CD1c-positive myeloid dendritic cell (primary cell): Measurements from ENCODE around the gene RNF151.
"Not testable (repeated sequence)": the region's sequence is repeated elsewhere in the genome, so short reads cannot be mapped to it uniquely, and the experiment has no call there.

ENCODE experiments used
- DNase-seq: peaks from one replicate; pipeline ENCODE4 v3.0.0-alpha.2; 2016; ENCODE audit errors: extremely low spot score

The RNF151 gene

GRCh38 chr16:1938910-1939309 is 27.7 kb upstream of the RNF151 start:
- DNase-seq, result no peak

GRCh38 chr16:1939833-1940232 is 26.8 kb upstream of the RNF151 start:
- DNase-seq, result not testable (repeated sequence)

GRCh38 chr16:1940273-1941161 is 26.1 kb upstream of the RNF151 start:
- DNase-seq, result peak; percentile 4

GRCh38 chr16:1941162-1942046 is 25.3 kb upstream of the RNF151 start:
- no peak for DNase-seq

- peak; percentile 81 for DNase-seq
These were observed 24.4 kb upstream of the RNF151 start for GRCh38 chr16:1942047-1942809.

GRCh38 chr16:1942810-1943726 is 23.6 kb upstream of the RNF151 start, which contains the start of gene MSRB1:
Gene MSRB1, minus strand, starts transcription at chr16:1943199. Its CDS starts 43 bp downstream, at chr16:1943156.
- DNase-seq, result peak; percentile 100

GRCh38 chr16:1944612-1945199 is 21.9 kb upstream of the RNF151 start:
- no peak for DNase-seq

- no peak for DNase-seq
These were observed 20.9 kb upstream of the RNF151 start for GRCh38 chr16:1945559-1946391.

GRCh38 chr16:1946495-1947368 is 19.9 kb upstream of the RNF151 start:
- no peak for DNase-seq

- no peak for DNase-seq
These were observed 19.3 kb upstream of the RNF151 start for GRCh38 chr16:1947369-1947670.

GRCh38 chr16:1949507-1949906 is 17.1 kb upstream of the RNF151 start:
- no peak for DNase-seq

GRCh38 chr16:1950047-1950446 is 16.6 kb upstream of the RNF151 start:
- DNase-seq, result no peak

- DNase-seq, result no peak
These were observed 16.1 kb upstream of the RNF151 start for GRCh38 chr16:1950559-1950958.

- no peak for DNase-seq
These were observed 12.9 kb upstream of the RNF151 start for GRCh38 chr16:1953734-1954133.

GRCh38 chr16:1957434-1958142 is 9.1 kb upstream of the RNF151 start:
- DNase-seq, result not testable (repeated sequence)

GRCh38 chr16:1958143-1958491 is 8.5 kb upstream of the RNF151 start:
- not testable (repeated sequence) for DNase-seq

- no peak for DNase-seq
These were observed 7.9 kb upstream of the RNF151 start for GRCh38 chr16:1958715-1959268.
